ENCODE data around the gene HOXD11. TPM values are rescaled to one million over a fixed set of nuclear protein-coding genes. Genes with fewer than 3 reads are reported as not detected.

Gene HOXD11
- total and polyA plus RNA-seq, 9 of the 15 experiments (the other 6 are each of a cell fraction or from before 2014, with no cell fraction given): not detected

- Histone ChIP-seq H3K9me1 (ENCODE audit: control insufficient read depth, insufficient read depth, low read length) (no peaks in the 10 kb centered on the region), H3K27ac (ENCODE audit: extremely low read depth, low read depth, low read length) (no peak overlapping the region), H3K27me3 (ENCODE audit: control insufficient read depth in 2 of 2, insufficient read depth in 2 of 2, low read length in 2 of 2) (peaks cover 26 to 44% of the 10 kb centered on the region in 2 experiments; a peak in 4 of 5 replicates), H3K79me2 (ENCODE audit: control insufficient read depth, insufficient read depth, low read length) (no peaks in the 10 kb centered on the region), H3K4me1 (replicated peaks in 1 of 2; ENCODE audit: control insufficient read depth in 2 of 2, insufficient read depth in 2 of 2, low read length in 2 of 2) (peaks cover 0 to 15% of the 10 kb centered on the region in 2 experiments; a peak in 2 of 5 replicates), H3K9me3 (replicated peaks; ENCODE audit: control insufficient read depth, insufficient read depth, low read depth, low read length) (no peaks in the 10 kb centered on the region; the same call in 1 of the 2 replicates), H3K4me3 (peak overlapping the region; percentile 51; the same call in 1 of the 2 replicates), H2AFZ (ENCODE audit: low read depth, low read length) (peak overlapping the region; percentile 92; the same call in 1 of the 2 replicates), H3K9ac (ENCODE audit: insufficient read depth in 1 of 2, low read depth in 2 of 2, low read length in 2 of 2) (peak overlapping the region; percentile 13 to 88; a peak in 3 of 4 replicates), H3K36me3 (ENCODE audit: control insufficient read depth, insufficient read depth, low read length) (no peaks in the 10 kb centered on the region), H4K20me1 (replicated peaks; ENCODE audit: control insufficient read depth, insufficient read depth, low read length) (no peaks in the 10 kb centered on the region), H3K4me2 (ENCODE audit: insufficient read depth, low read length) (peak overlapping the region; percentile 73; the same call in 1 of the 2 replicates)
- no TSS peak for BruUV-seq (replicated peaks)
- in situ Hi-C loops (cut with MboI): loop anchor here (5.0 to 25.0 kb wide), 3 partner anchors 317 to 1622 kb away; no protein-coding TSS in a partner anchor
- ChIA-PET POLR2A (interaction anchor here (0.5 to 1.9 kb wide), 3 partner anchors 7 to 315 kb away, joined by 3 to 7 read pairs (median 3); no protein-coding TSS in a partner anchor), CTCF (ENCODE audit: low intra/inter-chr PET ratio) (interaction anchor here (0.5 to 2.6 kb wide), 9 partner anchors 312 to 1619 kb away, joined by 3 to 40 read pairs (median 8); no protein-coding TSS in a partner anchor)
- WGBS (ENCODE audit: insufficient coverage, low coverage, missing lambda C conversion rate): 48% methylated on average over 41 of the region's 41 CpGs
- intact Hi-C loops (cut with micrococcal nuclease): loop anchor here (1.0 to 10.0 kb wide), 6 partner anchors 235 to 1615 kb away; no protein-coding TSS in a partner anchor
- no peak for TF ChIP-seq ZNF695 (CRISPR knock-in tag; IDR thresholded peaks at IDR 0.05)
- TF ChIP-seq, protein P1, sequence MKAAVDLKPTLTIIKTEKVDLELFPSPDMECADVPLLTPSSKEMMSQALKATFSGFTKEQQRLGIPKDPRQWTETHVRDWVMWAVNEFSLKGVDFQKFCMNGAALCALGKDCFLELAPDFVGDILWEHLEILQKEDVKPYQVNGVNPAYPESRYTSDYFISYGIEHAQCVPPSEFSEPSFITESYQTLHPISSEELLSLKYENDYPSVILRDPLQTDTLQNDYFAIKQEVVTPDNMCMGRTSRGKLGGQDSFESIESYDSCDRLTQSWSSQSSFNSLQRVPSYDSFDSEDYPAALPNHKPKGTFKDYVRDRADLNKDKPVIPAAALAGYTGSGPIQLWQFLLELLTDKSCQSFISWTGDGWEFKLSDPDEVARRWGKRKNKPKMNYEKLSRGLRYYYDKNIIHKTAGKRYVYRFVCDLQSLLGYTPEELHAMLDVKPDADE (conservative IDR thresholded peaks at IDR 0.05; ENCODE audit: control insufficient read depth, low read depth, low read length): 0 out of 2 replicates have a peak, but pooled peaks have one; percentile 2
- no peak for ATAC-seq
- no peak for FAIRE-seq
- no peak for DNase-seq (ENCODE audit: extremely low read depth in 1 of 4, low spot score in 3 of 4)
These were observed 32.8 kb downstream of the HOXD11 start for GRCh38 chr2:176139661-176140512.

Data from K562 (cell line).